ENCODE data around the gene KRTAP4-8. TPM values are rescaled to one million over a fixed set of nuclear protein-coding genes. Genes with fewer than 3 reads are reported as not detected.
"Not testable (repeated sequence)": the region's sequence is repeated elsewhere in the genome, so short reads cannot be mapped to it uniquely, and the experiment has no call there.

KRTAP4-8 gene
- total RNA-seq, 1 experiment from 2014 or later: not detected

DNA sequence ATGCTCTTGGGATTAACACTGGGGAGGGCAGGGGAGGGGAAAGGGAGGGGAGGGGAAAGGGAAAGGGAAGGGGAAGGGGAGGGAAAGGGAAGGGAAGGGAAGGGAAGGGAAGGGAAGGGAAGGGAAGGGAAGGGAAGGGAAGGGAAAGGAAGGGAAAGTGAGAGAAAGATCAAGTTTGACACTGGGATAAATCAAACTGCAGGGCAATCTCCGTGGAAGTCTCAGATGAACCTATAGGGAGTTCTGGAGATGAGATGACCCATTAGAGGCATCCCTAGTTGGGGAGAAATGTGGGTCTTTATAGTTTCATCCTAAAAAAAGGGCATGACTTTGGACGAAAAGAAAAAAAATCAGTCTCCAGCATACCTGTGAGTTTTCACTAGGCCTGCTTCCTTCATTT, 23.8 kb upstream of the KRTAP4-8 start (continued):
- TF ChIP-seq, protein P1, sequence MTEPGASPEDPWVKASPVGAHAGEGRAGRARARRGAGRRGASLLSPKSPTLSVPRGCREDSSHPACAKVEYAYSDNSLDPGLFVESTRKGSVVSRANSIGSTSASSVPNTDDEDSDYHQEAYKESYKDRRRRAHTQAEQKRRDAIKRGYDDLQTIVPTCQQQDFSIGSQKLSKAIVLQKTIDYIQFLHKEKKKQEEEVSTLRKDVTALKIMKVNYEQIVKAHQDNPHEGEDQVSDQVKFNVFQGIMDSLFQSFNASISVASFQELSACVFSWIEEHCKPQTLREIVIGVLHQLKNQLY (CRISPR knock-in tag; IDR thresholded peaks at IDR 0.05): no peak
- TF ChIP-seq, protein P2, sequence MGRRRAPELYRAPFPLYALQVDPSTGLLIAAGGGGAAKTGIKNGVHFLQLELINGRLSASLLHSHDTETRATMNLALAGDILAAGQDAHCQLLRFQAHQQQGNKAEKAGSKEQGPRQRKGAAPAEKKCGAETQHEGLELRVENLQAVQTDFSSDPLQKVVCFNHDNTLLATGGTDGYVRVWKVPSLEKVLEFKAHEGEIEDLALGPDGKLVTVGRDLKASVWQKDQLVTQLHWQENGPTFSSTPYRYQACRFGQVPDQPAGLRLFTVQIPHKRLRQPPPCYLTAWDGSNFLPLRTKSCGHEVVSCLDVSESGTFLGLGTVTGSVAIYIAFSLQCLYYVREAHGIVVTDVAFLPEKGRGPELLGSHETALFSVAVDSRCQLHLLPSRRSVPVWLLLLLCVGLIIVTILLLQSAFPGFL (CRISPR knock-in tag; IDR thresholded peaks at IDR 0.05; ENCODE audit: borderline replicate concordance): no peak
- TF ChIP-seq OVOL2 (CRISPR knock-in tag; IDR thresholded peaks at IDR 0.05; ENCODE audit: borderline replicate concordance) (no peak), IRF2 (CRISPR knock-in tag; IDR thresholded peaks at IDR 0.05; ENCODE audit: borderline replicate concordance, low read depth) (no peak), GTF2I (CRISPR knock-in tag; conservative IDR thresholded peaks at IDR 0.05) (no peak), NFYB (CRISPR knock-in tag; conservative IDR thresholded peaks at IDR 0.05; ENCODE audit: low read depth) (no peak), NR1H2 (CRISPR knock-in tag; IDR thresholded peaks at IDR 0.05) (no peak)
- TF ChIP-seq, protein P3, sequence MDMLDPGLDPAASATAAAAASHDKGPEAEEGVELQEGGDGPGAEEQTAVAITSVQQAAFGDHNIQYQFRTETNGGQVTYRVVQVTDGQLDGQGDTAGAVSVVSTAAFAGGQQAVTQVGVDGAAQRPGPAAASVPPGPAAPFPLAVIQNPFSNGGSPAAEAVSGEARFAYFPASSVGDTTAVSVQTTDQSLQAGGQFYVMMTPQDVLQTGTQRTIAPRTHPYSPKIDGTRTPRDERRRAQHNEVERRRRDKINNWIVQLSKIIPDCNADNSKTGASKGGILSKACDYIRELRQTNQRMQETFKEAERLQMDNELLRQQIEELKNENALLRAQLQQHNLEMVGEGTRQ (CRISPR knock-in tag; IDR thresholded peaks at IDR 0.05): no peak

DNA sequence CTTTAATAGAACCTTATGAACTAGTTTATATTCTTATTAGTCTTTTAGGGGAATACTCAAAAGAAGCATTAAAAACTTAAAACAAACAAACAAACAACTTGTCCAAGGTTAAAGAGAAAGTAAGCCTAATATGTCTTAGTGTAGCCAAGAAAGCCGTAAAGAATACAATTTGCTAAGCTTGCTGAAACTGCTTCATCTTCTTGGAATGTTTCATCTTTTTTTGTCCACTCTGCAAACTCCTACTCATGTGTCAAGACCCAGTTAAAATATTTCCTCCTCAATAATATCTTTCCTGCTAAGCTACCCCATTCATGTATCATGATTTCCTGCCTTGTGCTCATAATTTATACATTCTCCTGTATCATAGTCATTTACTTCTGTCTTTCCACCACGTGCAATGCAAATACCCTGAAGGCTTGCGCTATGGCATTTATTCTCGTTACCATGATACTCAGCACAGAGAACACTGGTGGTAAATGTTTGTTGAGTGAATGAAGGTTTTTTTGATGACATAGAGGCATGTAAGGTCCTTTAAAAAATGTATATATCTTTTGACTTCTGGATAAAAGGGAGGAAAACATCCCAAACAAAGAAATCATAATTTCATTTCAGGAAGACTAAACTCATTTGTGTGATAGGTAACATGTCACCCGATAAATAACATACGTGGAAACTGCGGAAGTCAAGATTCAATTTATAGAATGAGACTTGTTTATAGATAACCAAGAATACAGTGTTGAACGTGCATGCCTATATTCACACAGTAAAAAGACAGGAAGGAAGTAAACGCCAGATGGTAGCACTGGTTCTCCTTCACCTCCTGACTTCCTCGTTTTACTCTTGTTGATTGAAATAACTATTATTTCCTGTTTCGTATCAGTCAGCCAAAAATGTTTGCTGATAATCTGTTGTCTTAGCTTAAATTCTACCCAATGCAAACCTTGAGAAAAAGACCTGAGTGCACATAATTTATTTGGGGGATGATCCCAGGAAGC, 22.1 kb upstream of the KRTAP4-8 start:
- CTCF ChIA-PET; H3K36me3 Mint-ChIP-seq; POLR2A ChIA-PET; DNase-seq (ENCODE audit: low spot score); H3K27ac Mint-ChIP-seq; H3K4me3 Mint-ChIP-seq; H3K27me3 Mint-ChIP-seq (ENCODE audit: low read depth); ATAC-seq: not testable (repeated sequence)
- H3K9me3 Mint-ChIP-seq: peaks cover 29% of the 10 kb centered on the region
- peaks cover 35% of the 10 kb centered on the region for H3K4me1 Mint-ChIP-seq

DNA sequence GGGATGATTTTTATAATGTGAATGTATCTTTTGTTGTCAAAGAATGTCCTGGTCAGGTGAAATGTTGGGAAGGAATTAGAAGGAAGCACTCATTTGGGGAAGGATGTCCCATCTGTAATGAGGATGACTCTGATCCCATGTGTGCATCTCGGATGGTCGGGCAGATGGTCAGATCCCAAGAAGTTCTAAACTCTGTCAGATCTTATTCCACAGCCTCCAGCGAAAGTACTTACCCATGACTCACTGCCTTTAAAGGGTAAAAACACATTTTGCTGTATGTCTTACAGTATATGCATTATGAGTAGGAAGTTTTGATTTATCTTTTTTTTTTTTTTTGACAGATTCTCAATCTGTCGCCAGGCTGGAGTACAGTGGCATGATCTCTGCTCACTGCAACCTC, 20.8 kb upstream of the KRTAP4-8 start:
- Mint-ChIP-seq H3K36me3 (peaks cover 14% of the 10 kb centered on the region), H3K4me1 (peaks cover 38% of the 10 kb centered on the region), H3K27me3 (ENCODE audit: low read depth) (peaks cover 4% of the 10 kb centered on the region; the same call in 1 of the 2 replicates), H3K9me3 (peaks cover 33% of the 10 kb centered on the region), H3K27ac (no peak overlapping the region), H3K4me3 (no peak overlapping the region)
- ChIA-PET CTCF (no interaction called here), POLR2A (no interaction called here)
- DNase-seq (ENCODE audit: low spot score) (no peak), ATAC-seq (no peak)
- TF ChIP-seq, protein P4, sequence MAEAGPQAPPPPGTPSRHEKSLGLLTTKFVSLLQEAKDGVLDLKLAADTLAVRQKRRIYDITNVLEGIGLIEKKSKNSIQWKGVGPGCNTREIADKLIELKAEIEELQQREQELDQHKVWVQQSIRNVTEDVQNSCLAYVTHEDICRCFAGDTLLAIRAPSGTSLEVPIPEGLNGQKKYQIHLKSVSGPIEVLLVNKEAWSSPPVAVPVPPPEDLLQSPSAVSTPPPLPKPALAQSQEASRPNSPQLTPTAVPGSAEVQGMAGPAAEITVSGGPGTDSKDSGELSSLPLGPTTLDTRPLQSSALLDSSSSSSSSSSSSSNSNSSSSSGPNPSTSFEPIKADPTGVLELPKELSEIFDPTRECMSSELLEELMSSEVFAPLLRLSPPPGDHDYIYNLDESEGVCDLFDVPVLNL (CRISPR knock-in tag; IDR thresholded peaks at IDR 0.05; ENCODE audit: borderline replicate concordance, low read depth): no peak
- TF ChIP-seq FOXP1 (CRISPR knock-in tag; IDR thresholded peaks at IDR 0.05; ENCODE audit: borderline replicate concordance) (no peak), ZNF416 (CRISPR knock-in tag; IDR thresholded peaks at IDR 0.05) (no peak), GTF2I (CRISPR knock-in tag; conservative IDR thresholded peaks at IDR 0.05) (no peak), RORB (CRISPR knock-in tag; IDR thresholded peaks at IDR 0.05) (no peak), KAT7 (CRISPR knock-in tag; IDR thresholded peaks at IDR 0.05; ENCODE audit: borderline replicate concordance) (no peak), ZNF317 (CRISPR knock-in tag; IDR thresholded peaks at IDR 0.05; ENCODE audit: borderline replicate concordance, low read depth) (no peak), NFE2L1 (CRISPR knock-in tag; IDR thresholded peaks at IDR 0.05) (no peak)
- TF ChIP-seq, protein P1 (CRISPR knock-in tag; IDR thresholded peaks at IDR 0.05): no peak
- TF ChIP-seq, protein P5, sequence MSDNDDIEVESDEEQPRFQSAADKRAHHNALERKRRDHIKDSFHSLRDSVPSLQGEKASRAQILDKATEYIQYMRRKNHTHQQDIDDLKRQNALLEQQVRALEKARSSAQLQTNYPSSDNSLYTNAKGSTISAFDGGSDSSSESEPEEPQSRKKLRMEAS (CRISPR knock-in tag; IDR thresholded peaks at IDR 0.05): no peak
- TF ChIP-seq, protein P6, sequence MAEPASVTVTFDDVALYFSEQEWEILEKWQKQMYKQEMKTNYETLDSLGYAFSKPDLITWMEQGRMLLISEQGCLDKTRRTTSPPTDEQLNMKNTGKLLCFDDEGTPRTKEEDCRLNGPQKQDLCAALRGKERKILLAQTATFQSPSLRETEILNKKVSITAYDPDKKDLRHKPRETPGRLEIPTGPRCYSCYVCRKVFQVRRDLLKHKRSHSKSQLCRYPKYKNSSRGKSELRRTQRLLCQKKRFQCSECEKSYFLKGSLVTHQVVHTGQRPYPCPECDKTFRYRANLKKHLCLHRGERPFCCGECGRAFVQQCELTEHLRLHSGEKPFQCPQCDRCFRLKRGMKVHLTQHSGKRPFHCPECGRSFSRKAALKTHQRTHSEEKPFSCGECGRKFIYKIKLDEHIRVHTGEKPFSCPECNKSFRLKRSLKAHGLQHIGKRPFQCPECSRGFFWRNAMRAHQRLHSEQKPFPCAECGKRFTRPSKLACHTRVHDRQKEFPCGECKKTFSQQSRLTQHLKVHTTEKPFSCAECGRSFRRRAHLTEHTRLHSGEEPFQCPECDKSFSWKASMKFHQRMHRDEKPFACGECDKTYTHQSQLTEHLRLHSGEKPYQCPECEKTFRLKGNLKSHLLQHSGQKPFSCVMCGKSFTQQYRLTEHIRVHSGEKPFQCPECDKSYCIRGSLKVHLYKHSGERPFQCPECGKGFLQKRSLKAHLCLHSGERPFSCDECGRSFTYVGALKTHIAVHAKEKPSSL (CRISPR knock-in tag; conservative IDR thresholded peaks at IDR 0.05): no peak
- TF ChIP-seq, protein P7, sequence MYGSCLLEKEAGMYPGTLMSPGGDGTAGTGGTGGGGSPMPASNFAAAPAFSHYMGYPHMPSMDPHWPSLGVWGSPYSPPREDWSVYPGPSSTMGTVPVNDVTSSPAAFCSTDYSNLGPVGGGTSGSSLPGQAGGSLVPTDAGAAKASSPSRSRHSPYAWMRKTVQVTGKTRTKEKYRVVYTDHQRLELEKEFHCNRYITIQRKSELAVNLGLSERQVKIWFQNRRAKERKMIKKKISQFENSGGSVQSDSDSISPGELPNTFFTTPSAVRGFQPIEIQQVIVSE (CRISPR knock-in tag; IDR thresholded peaks at IDR 0.05; ENCODE audit: borderline replicate concordance): no peak

DNA sequence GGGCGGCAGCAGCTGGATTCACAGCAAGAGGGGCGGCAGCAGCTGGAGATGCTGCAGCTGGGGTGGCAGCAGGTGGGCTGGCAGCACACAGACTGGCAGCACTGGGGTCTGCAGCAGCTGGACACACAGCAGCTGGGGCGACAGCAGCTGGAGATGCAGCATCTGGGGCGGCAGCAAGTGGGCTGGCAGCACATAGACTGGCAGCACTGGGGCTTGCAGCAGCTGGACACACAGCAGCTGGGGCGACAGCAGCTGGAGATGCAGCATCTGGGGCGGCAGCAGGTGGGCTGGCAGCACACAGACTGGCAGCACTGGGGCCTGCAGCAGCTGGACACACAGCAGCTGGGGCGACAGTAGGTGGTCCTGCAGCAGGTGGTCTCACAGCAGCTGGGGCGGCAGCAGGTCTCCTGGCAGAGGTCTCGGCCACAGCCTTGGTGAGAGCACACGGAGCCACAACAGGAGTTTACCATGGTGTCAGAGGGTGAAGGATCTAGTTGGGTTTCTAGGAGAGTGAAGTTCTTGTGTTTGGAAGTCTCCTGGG, 20.0 kb upstream of the KRTAP4-8 start, which contains the start of gene KRTAP4-11:
KRTAP4-11 (minus strand) TSS at position 528 of the 541 bp plus-strand sequence; CDS start at position 470, 58 bp downstream.
- peaks cover 34% of the 10 kb centered on the region for H3K9me3 Mint-ChIP-seq
- CTCF ChIA-PET; H3K4me3 Mint-ChIP-seq; H3K27me3 Mint-ChIP-seq (ENCODE audit: low read depth); POLR2A ChIA-PET; H3K27ac Mint-ChIP-seq; ATAC-seq; DNase-seq (ENCODE audit: low spot score): not testable (repeated sequence)
- peaks cover 20% of the 10 kb centered on the region for H3K36me3 Mint-ChIP-seq
- H3K4me1 Mint-ChIP-seq: peaks cover 33% of the 10 kb centered on the region
